AG09309 (cell line): ENCODE results near the gene MEGF9.

Source experiments
- DNase-seq: peaks from one replicate; pipeline ENCODE4 v3.0.0-alpha.2; 2010; ENCODE audit warnings: low read depth
- H3K4me3 ChIP-seq: 2 replicates; pipeline ENCODE4 v1.5.1; 2011; ENCODE audit warnings: mild to moderate bottlenecking, low read depth, low read length, moderate library complexity; ENCODE audit not compliant: control insufficient read depth
- CTCF ChIP-seq: IDR thresholded peaks from 2 replicates; pipeline ENCODE4 v1.5.1; 2011; ENCODE audit warnings: mild to moderate bottlenecking, low read depth, low read length, inconsistent platforms; ENCODE audit not compliant: insufficient read depth, control insufficient read depth; ENCODE audit errors: missing control alignments

The MEGF9 gene

GRCh38 chr9:120723565-120723964 is 9.3 kb upstream of the MEGF9 start:
- TF ChIP-seq CTCF: no peak
- no peak overlapping the region for H3K4me3 ChIP-seq
- DNase-seq: no peak

GRCh38 chr9:120720404-120720803 is 6.1 kb upstream of the MEGF9 start:
- no peak for TF ChIP-seq CTCF
- no peak overlapping the region for H3K4me3 ChIP-seq
- no peak for DNase-seq

- no peak for DNase-seq
- H3K4me3 ChIP-seq: no peak overlapping the region
- TF ChIP-seq CTCF: no peak
Measured at GRCh38 chr9:120718316-120718715, 4.0 kb upstream of the MEGF9 start.

- no peak for DNase-seq
- no peak for TF ChIP-seq CTCF
Measured at GRCh38 chr9:120717176-120717575, 2.9 kb upstream of the MEGF9 start.

GRCh38 chr9:120716483-120716882 is 2.2 kb upstream of the MEGF9 start:
- H3K4me3 ChIP-seq: no peak overlapping the region
- TF ChIP-seq CTCF: no peak
- no peak for DNase-seq

More at GRCh38 chr9:120717176-120717575, 2.9 kb upstream of the MEGF9 start:
- no peak overlapping the region for H3K4me3 ChIP-seq

GRCh38 chr9:120715389-120715924 is 1.2 kb upstream of the MEGF9 start:
- no peak for DNase-seq
- no peak for TF ChIP-seq CTCF
- H3K4me3 ChIP-seq: peak overlapping the region; percentile 49
